ENCODE measurements around the gene OSBPL1A. TPM values are rescaled to one million over a fixed set of nuclear protein-coding genes. Genes with fewer than 3 reads are reported as not detected.

OSBPL1A gene
- total RNA-seq = 19.2 and 20.3 TPM in 2 replicates

GRCh38 chr18:24397694-24398368 lies at the start of gene OSBPL1A:
Gene OSBPL1A (minus strand): TSS chr18:24397824. CDS start chr18:24377533, 20,291 bp downstream.

DNA sequence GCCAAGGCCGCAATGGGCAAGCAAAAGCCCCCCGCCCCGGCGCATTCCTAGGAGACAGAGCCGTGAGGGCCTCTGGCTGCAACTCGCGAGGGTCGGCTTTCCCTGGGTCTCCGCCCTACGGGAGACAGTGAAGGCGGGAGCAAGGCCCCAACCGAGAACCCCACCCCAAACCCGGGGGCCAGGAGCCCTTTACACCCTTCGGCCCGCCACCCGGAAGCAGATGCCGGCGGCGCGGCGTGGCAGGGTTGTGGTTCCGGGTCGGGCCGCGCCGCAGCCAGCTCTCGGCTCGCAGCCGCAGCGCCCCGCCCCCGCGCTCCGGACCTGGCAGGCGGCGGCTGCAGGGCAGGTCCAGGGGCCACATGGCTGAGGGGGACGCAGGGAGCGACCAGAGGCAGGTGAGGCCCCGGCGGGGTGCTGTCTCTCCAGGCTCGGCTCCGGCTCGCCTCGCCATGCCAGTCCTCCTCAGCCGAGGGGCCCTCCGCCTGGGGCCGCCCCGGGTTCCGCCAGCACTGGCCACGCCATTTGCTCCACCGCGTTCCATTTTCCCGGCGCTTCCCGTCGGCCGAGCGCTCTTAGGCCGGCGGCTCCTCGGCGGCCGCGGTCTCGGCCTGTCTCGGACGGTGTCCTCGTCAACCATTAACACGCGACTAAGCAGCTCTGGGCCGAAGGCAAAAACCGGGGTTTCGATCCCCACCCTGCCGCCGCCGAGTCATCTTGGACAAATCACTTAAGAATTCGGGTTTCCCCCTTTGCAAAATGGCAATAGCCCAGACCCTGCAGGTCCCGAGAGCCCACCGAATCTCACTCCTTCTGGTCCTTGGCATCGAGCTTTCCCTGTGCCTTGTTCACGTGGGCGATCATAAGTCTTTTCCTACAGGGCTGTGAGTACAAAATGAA lies 29.0 kb upstream of the OSBPL1A start, which contains the start of gene IMPACT:
TSS of gene IMPACT (plus strand) at position 273 of the 897 bp plus-strand sequence. CDS start at position 360, 87 bp downstream.

DNA sequence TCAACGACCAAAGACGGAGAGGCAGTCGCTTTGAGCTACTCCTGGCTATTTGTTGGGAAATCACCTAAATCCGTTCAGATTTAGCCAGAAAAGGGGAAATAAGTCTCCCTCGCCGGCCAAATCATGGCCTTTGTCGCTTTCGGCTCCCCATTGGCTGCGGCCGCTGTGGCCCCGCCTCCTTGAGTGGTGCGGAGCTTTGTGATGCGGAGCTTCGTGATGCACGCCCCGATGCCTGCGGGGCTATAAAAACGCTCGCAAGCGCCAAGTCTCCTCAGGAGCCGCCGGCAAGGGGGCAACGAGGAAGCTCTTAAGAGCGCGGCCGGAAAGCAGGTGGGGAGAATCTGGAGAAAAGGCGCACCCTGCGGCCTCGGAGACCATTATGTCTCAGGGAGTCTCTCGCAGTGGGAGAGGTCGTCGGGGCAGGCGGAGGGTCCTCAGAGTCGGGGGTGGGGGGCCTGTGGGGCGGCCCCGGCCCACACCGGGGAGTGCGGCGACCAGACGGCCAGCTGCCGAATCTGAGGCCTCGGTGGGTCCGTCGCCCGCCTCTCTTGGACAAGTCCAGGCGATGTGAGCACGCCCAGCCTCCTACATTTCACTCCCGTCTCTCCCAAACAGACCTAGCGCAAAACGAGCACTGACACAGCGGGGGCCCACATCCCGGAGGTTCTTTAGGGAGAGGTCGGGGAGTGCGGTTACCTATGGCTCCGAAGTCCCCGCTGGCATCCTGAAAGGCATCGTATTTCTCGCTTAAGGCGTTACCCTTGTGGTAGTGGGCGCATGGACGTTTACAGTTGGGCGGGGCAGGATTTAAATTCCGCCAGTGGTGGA lies 258.6 kb downstream of the OSBPL1A start, which contains the start of gene CABYR:
TSS of gene CABYR (plus strand) at position 274 of the 828 bp plus-strand sequence. CDS start 4,053 bp downstream, outside the sequence.

Other genes starting within 250 kb of the OSBPL1A start
- gene IMPACT, start 28.8 kb upstream of the OSBPL1A start, total RNA-seq = 24.1 and 34.1 TPM in 2 replicates
- gene HRH4, start 62.8 kb upstream of the OSBPL1A start, total RNA-seq = 0.07 TPM in 1 of 2 replicates, not detected in the other